Prostate gland (tissue), 2 donors: ENCODE measurements around the gene ANKRD55. TPM values are rescaled to one million over a fixed set of nuclear protein-coding genes. Genes with fewer than 3 reads are reported as not detected.

Experiments
- DNase-seq: peaks from one replicate; pipeline ENCODE4 v3.0.0-alpha.2; 2019; ENCODE audit warnings: low spot score
- H3K27ac ChIP-seq, 2 donors: fragments of 200-600 bp; sonication (generic); 2 replicates each; pipeline ENCODE4 v1.5.1; 2017 to 2019
- H3K27me3 ChIP-seq: fragments of 200-600 bp; sonication (generic); replicated peaks from 2 replicates; pipeline ENCODE4 v1.5.1; 2019; ENCODE audit not compliant: insufficient read depth
- H3K36me3 ChIP-seq, 2 donors: fragments of 200-600 bp; sonication (generic); 1 replicate in 1 of 2; 2 replicates in 1 of 2; pipeline versions ENCODE4 v1.5.1 to v1.8.1; 2017 to 2019
- H3K4me1 ChIP-seq: fragments of 200-600 bp; sonication (generic); replicated peaks from 2 replicates; pipeline ENCODE4 v1.5.1; 2019
- H3K4me3 ChIP-seq, 2 donors: fragments of 200-600 bp; sonication (generic); 2 replicates each; pipeline ENCODE4 v1.5.1; 2017 to 2019
- H3K9me3 ChIP-seq: fragments of 200-600 bp; sonication (generic); 2 replicates; pipeline ENCODE4 v1.5.1; 2017
- CTCF ChIP-seq, 4 experiments: fragments of 200-600 bp in 2 of 4; fragments of 450-650 bp in 2 of 4; sonication (generic) in 2 of 4; IDR thresholded peaks; 1 replicate in 3 of 4; 2 replicates in 1 of 4; pipeline ENCODE4 v1.5.1; 2016 to 2019; ENCODE audit warnings: antibody characterized with exemption in 4 of 4, mild to moderate bottlenecking in 2 of 4, moderate library complexity in 2 of 4
- POLR2AphosphoS5 ChIP-seq: sonication (generic); formaldehyde crosslinking; IDR thresholded peaks from one replicate; pipeline ENCODE4 v1.6.1; 2017; ENCODE audit warnings: antibody characterized with exemption
- WGBS: methylation state at CpG from one replicate; pipeline ENCODE4 v1.1.5; 2018; 5-methylcytosine and 5-hydroxymethylcytosine counted together
- intact Hi-C: fragments of 100-400 bp; cut with DNase I; formaldehyde crosslinking; loops from one replicate; pipeline ENCODE4 v1.14.2; 2022
- small RNA-seq, 2 donors: library from RNA; depleted of rRNA; stranded (forward); fragments of <200 nt; gene quantifications; one replicate each; pipeline ENCODE3, GENCODE V24; 2016
- total RNA-seq, 2 donors: library from RNA; depleted of rRNA; stranded (reverse); fragments of >200 nt; gene quantifications; one replicate each; pipeline ENCODE4 v1.1.0, GENCODE V29; 2016

ANKRD55 gene
- total RNA-seq, 2 donors from 2014 or later: 1.1 TPM; not detected in 1

- intact Hi-C loops: no loop called here
These were observed 182.4 kb downstream of the ANKRD55 start for GRCh38 chr5:56050551-56051255.

More at GRCh38 chr5:56050551-56051255, 182.4 kb downstream of the ANKRD55 start:
- Histone ChIP-seq H3K27me3 (no peaks in the 10 kb centered on the region), H3K4me1 (no peaks in the 10 kb centered on the region), H3K36me3 (no peaks in the 10 kb centered on the region), H3K9me3 (no peaks in the 10 kb centered on the region), H3K4me3 (no peak overlapping the region), H3K27ac (no peak overlapping the region)
- 4% methylated on average over 1 of the region's 1 CpG for whole genome bisulfite sequencing
- TF ChIP-seq POLR2AphosphoS5: peak; percentile 40
- no peak for TF ChIP-seq CTCF (IDR thresholded peaks at IDR 0.05)
- no peak for DNase-seq

Small RNA genes lying within 50 kb of the gene (small RNA-seq; reads per million reads assigned to genes)
- gene RNA5SP184: 0 to 0.30 reads per million in 2 donors
- 0 to 0.20 reads per million in 2 donors for gene RNA5SP185
- gene RNU6-299P: 0 reads per million in 2 donors

Other genes with a start within 250 kb of the ANKRD55 start
- gene IL6ST, start 238.4 kb downstream of the ANKRD55 start, total RNA-seq: 100 to 1,000 TPM; 186 to 228 TPM